HG03521 (cell line): ENCODE results near the gene SUGCT.

Experiments used
- ATAC-seq: cut with Tn5 transposase; IDR thresholded peaks from one replicate; pipeline ENCODE4 v1.9.1; 2021; ENCODE audit warnings: mild to moderate bottlenecking, moderate library complexity; ENCODE audit not compliant: unreplicated experiment

SUGCT gene

DNA sequence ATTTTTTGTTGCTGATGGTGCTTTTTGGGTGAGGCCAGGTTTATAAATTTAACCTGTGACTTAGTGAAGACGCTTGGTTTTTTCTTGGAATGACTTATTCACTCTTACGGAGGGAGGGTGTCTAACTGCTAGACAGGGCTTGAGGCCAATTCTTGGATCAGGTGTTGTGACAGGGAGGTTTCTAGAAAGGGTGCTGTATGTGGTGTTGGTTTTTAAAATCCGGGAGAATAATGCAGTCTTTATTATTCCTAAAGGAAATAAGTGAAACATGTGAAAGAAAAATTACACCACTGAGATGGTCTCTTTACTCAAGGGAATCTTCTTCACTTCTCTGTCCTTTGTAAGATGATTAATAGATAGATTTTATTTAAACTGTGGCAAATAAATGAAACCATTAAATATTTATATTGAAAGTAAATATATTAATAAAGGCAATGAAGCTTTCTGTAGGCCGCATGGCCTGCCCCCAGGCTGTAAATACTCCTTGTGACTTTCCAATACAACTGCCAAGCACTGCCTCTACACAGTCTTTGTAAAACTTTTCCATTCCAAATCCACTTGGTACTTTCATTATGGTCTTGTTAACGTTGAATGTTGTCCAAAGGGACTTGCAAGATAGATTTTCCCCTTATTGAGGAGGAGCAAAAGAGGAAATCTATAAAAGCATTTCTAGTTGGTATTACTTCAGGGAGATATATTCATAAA is 323.1 kb downstream of the SUGCT start:
- ATAC-seq: no peak

DNA sequence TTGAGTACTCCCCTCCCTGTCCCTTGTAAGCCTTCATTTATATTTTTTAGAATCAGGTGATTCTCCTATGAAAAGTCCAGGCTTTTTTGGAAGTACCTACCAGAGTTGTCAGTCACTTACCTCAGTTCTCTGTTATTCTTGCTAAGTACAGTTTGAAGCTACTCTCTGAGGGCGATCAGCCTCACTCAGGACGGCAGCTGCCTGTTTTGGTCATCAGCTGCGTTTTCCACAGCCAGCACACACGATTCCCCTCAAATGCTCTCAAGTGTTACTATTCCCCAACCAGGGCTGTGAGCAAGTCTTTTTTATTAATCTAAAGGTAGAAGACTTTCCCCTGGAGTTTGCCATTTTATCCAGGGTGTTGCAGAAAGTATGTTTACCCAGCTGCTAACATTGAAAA is 328.6 kb downstream of the SUGCT start:
- no peak for ATAC-seq

DNA sequence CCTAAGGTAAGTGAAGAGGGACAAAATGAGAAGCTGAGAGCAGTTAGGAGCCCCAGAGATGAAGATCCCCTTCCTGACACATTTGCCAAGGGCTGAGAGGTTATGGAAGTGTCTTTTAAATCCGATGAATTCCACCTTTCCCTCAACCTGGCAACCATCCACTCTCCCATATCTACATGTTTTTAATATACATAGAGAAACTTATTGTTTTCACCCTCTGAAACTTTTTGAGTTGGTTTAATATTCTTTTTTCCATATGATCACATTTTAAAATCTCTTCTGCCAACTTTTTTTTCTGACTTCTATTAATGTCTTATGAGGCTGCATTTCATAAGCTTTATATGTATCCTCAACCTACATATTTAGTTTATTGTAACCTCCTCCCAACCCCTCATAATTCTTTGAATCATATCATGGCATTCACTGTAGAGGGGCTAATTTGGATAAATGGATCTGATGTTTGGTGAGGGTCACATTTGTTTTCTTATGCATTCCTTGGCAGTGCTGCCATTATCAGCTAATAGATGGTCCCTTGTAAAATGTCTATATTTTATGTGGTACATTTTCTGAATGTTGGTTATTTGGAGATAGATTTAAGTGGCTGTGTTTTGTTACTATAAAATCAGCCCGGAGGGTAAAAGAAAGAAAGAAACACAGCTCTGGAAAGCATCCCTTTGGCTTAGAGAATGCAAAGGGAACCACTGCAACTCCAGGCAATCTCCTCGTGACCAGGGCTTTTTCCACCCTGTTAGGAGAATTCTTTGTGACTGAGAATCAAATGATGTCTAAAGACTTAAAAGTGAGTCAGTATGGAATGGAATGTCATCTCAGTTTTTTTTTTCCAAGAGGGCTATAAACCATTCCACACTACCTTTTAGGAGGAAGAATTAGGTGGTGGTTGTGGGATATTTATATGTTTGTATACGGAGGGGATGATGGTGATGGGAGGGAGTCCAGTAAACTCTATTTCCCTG is 334.4 kb downstream of the SUGCT start:
- no peak for ATAC-seq

DNA sequence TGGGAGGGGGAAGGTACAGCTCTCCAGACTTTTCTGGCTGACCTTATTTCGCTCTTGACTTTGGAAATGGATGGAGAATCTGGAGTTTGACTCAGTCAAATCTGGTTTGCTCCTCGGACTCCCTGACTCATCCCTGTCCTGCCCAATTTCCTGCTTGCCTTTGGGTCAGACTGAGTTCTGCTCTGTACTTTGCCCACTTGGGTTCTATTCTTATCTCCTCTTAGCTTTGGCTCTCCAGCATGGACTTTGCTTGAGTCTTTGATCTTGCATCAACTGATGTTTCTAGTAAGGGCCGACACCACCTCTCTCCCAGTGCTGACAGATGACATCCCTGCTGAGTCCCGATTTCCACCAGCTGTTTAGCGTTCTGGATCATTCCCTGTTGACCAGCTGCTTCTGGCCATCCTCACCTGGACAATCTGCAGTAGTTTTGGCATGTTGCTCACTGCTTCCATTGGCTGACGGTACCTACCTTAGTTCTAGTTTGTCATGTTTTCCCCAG is 335.3 kb downstream of the SUGCT start:
- ATAC-seq: no peak

DNA sequence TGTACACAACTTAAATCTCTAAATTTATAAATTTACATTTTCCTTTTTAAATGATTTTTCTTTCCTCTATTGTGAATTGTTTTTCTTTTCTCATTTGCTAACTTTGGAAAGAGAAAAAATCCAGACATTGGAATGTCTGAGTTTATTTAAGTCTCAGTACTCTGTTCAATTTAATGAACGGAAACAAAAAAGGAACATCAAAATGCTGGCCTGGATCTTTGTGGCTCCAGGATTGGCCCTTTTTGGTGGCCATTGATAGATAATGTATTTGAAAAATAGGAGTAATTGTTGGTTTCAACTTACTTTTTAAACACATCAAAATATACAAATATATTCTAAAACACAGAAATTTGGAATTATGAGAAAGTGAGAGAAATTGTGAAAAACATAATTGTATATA is 336.0 kb downstream of the SUGCT start:
- no peak for ATAC-seq

DNA sequence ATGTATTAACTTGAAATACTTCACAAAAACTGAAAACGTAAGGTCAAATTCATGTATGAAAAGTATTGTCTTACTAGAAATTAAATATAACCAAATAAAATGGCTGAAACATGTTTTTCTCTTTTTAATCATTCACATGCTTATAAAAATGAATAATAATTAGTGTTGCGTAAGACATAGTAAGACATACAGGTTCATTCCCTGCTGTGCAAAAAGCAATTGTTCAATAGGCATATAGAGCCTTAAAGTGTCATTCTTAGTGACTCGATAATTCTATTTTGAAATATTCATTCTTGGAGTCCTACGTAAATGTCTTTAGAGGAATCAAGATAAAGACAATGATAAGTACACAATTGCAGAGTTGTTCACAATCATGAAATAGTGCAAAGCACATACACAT is 337.1 kb downstream of the SUGCT start:
- no peak for ATAC-seq

DNA sequence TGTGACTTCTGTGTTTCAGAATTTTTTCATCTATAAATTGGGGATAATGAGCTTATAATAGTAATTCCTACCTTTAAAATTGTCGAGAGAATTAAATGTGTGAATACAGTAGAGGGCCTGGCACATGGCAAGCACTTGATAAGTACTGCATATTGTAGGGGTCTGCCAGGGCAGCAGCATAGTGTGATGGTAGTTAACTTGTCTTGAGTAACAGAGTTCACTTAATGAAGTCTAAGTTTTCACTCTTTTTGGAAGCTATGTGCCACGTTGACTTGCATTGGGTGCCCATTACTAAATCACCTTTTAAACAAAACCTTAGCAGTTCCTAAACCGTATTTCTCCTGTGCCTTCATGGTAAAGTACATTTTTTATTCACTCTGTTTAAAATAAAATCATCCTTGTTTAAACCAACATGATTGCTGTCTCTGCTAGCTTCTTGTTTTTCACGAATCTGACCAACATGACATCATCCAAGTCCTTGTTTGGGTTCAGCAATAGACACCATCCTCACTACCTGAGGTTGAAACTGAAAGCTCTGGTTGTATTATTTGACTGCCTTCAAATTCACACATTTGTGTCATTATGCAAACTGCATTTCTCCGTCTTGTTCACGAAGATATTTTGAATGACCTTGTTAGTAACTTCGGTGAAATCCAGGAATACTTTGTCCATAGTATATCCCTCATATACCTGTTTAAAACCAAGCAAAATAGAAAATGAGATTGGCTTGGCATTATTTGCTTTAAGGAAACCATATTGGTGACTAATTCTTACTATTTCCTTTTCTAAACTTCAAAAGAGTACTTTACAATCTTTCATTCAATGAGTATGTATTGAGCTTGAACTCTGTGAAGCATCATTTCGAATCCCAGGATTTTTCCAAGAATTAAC is 340.2 kb downstream of the SUGCT start:
- ATAC-seq: peak; percentile 99

DNA sequence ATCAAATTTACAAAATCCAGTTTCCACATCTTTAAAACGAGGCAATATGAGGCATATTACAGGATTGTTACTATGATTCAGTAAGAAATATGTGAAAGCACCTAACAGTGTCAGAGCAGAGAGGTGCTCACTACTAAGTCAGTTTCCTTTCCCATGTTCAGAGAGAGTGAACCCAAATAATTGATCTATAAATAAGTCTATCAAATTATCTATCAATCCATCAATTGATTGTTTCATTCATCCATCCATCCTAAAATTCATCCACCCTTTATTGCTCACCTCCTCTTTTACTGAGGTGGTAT is 340.8 kb downstream of the SUGCT start:
- ATAC-seq: no peak

DNA sequence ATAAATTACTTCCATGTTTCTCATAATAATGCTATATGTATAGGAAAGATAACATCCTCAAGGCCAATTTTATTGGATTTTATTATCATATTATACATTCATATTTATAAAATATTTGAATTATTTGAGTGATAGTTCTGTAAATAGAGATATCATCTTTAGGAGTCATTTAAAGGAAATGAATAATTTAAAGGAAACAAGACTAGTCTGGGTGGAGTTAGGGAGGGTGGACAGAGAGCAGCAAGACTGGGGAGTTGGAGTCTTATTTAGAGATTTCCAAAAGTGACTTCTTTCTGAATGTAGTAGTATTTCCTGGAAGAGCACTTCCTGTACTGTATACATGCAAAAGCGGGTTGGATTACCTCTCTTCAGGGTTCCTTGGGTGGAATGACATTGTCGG is 342.3 kb downstream of the SUGCT start:
- no peak for ATAC-seq

DNA sequence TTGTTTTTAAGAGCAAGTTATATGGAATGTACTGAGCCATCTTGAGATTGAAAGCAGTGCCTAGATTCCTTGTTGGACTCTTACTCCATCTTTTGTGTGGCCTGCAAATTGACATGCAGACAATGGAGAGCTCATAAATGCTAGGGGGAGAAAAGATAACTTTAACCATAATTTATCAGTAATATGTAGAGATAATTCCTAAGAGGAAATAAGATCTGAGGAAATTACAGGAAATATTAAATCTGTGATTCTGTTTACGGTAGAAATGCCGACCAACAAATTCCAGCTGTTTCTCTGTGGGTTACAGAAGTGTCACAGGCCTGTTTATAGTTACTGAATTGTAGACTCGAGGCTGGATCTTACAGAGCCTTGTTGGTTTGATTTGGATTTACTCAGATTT is 348.0 kb downstream of the SUGCT start:
- no peak for ATAC-seq

DNA sequence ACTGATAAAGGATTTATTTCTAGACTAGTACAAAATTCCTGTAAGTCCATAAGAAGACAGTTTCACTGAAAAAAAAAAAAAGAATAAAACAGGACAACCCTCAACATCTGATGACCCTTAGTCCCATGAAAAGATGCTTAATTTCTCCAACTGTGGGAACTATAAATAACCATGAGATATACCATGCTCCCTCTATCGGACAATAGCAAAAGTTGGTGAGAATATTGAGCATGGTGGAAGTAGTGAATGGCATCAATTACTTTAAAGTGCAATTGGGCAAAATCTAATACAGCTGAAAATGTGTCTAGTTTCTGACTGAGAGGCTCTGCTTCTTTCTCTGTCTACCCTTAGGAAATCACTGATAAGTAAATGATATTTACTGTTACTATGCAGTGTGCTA is 348.8 kb downstream of the SUGCT start:
- no peak for ATAC-seq

DNA sequence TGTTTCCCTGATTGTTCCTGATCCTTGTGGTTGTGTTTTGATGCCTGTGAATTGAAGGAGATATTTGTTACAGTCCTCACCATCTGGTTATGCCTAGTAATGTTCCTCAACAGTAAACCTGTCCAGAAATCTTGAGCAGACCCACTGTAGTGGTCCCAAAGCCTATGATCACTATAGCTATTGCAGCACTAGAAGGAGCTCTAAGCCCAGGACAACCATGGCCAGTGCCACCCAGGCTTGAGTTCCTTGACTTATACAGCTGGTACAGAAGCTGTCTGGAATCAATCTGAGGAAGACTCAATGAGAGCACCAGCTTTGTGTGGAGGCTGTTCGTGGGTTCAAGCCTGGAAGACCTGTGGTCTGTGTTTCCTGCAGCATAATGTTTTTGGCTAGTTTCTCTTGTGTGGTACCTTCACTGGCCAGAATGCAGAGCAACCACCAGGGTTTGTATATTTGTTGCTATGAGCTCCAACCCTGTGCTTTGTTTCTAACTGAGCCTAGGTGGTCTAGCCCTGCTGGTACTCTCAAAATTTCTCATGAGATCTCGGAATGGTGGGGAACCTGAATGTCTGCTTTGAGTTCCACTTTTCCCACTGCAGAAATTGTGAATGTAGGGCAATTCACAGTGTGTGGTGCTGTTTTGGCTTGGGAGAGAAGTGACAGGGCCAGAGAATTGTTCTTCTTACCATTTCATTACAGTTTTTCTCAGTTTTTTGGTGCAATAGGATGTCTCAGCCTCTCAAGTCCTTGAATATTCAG is 355.2 kb downstream of the SUGCT start:
- no peak for ATAC-seq

DNA sequence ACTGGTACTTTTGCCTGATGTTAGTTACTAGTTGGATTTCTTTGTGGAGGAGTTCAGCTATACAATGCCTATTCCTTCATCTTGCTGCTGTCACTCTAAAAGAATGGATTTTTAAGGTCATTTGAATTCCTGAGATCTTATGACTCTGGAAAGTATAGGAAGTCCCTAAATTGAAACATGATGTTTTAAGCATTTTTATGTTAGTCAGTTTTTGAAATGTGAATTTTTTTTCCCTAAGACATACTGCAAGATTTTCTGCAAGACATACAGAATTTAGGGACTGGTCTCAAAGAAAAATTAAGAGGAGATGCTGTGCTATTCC is 355.8 kb downstream of the SUGCT start:
- no peak for ATAC-seq

DNA sequence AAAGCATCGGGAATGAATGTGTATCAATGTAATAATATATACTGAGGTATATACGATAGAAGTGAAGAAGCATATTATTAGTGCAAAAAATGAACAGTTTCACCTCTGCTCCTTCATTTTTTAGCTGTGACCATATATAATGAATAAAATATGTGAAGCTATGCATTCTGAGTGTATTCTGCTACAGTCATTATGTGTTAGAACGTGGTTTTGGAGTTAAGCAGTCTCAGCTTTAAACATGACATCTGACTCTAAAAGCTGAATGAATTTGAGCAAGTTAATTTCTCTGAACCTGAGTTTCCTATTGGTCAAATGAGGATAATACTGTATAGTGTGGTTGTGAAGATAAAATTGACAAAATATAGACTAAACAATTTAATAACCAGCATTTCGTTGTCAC is 358.1 kb downstream of the SUGCT start:
- no peak for ATAC-seq

DNA sequence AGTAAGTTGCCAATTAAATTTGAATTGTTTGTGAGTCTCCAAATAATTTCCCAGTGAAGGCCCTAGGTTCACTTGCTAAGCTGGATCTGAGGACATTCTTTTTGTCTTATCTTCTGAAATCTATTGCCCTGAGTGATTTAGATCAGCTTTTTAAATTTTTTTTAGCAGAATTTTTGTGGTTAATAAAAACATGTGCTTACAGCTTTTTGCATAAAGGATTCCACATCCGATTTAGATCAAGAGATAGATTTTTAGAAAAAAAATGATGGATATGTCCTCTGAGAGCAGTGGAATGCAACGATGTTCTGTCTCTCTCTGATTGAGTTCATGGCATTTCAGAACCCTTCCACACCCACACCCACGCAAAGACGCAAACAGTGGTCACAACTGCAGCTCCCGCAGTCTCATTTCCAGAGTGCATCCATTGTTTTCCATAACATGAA is 358.8 kb downstream of the SUGCT start:
- no peak for ATAC-seq

DNA sequence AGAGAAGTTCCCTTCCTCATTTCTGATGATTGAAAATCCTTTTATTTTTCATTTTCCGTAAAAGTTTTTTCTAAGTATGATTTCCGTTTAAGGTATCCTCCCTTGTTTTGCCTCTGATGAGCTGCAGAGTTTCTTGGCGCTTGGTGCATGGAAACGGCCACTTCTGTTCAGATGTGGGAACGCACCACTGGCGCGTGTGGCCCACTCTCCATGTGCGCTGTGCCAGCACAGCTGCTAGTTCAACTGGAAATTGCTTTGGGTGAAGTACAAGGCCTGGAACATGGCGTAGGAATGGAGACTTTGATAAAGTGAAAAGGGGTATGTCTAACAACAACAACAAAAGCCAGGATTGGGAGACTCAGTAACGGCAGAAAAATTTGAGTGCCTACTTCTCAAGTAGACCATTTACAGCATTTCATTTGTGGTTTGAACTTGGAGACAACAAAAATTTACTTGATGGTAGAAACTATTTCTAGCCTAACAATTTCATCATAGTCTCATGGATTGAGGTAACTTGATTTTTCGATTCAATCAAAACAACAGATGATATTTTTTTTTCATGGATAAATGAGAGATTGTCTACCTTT is 364.2 kb downstream of the SUGCT start:
- no peak for ATAC-seq

DNA sequence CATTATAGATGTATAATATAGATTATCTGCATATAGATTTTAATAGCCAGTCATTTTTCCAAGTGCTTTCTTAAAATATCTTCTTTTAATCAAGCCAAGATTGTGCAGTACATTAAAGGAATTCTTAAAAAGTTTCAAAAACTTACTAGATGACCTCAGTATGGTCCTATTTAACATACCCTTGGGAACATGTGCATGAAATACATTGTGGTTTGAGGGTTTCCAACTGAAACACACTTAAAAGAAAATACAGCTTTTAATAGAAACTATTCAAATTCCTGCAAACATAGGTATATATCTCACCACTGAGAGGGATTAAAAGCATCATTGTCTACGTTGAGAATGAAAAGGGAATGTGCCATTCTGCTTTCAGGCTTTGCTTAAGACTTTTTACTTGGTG is 364.9 kb downstream of the SUGCT start:
- no peak for ATAC-seq

DNA sequence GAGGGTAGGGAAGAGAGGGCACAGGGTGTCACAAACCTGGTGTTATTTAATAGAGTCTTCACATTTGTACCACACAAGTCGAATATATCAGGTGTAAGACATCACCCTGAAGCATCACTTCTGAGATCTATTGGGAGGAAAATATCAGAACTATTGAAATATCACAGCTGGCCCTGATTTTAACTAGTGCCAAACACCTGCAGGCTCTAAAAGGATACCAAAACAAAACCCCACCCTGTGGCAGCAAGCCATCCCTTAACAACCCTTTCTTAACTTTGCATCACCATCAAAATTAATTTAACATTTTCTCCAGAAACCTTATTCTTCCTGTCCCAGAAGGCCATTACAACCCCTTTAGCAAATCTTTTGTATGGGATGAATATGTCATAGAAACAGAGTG is 365.4 kb downstream of the SUGCT start:
- no peak for ATAC-seq

DNA sequence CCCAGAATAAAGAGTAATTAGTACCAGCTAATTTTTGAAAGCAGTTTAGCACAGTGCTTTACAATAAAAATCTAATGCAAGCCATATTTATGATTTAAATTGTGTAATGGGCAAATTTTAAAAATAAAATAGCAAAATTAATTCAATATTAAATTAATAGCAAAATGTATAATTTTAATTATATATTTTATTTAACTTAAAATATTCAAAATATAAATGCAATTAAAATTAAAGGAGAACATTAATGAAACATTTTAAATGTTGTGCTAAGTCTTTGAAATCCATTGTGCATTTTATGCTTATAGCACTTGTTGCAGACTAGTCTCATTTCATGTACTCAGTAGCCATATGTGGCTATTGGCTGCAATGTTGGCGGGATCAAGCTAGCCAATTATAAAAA is 367.6 kb downstream of the SUGCT start:
- ATAC-seq: no peak

DNA sequence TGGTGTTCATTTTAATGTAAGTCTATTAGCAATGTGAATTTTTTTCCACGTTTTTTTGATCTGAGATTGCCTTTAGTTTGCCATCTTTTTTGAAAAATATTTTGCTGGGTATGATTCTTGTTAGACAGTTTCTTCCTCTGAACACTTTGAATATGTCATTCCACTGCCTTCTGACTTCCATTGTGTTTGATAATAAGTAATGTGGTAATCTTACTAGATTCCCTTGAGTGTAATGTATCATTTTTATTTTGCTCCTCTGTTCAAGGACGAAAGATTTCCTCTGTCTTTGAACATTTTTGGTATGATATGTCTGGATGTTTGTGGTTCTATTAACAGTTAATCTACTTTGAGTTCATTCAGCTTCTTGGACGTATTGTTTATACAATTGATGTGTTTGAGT is 371.4 kb downstream of the SUGCT start:
- no peak for ATAC-seq
